Gastrocnemius medialis (tissue), 4 donors: Measurements from ENCODE around the gene RNF167. TPM values are rescaled to one million over a fixed set of nuclear protein-coding genes. Genes with fewer than 3 reads are reported as not detected.

Experiments used
- ATAC-seq, 2 donors: fragments of 150-250 bp; one replicate each; pipeline ENCODE4 v1.9.1; 2016
- DNase-seq, 2 donors: peaks; one replicate each; pipeline ENCODE4 v3.0.0-alpha.2; 2019
- H3K27ac ChIP-seq, 4 donors: fragments of 200-600 bp; sonication (generic); 1 replicate in 1 of 4; 2 replicates in 3 of 4; pipeline ENCODE4 v1.5.1; 2016 to 2018; ENCODE audit warnings: mild to moderate bottlenecking in 2 of 4, moderate library complexity in 1 of 4
- H3K27me3 ChIP-seq, 3 donors: fragments of 200-600 bp; sonication (generic) in 2 of 3; 1 replicate in 1 of 3; 2 replicates in 2 of 3; pipeline versions ENCODE4 v1.5.1 to v1.6.0; 2016 to 2019; ENCODE audit warnings: mild to moderate bottlenecking in 1 of 3, moderate library complexity in 1 of 3
- H3K36me3 ChIP-seq, 2 donors: fragments of 200-600 bp; sonication (generic) in 1 of 2; one replicate each; pipeline ENCODE4 v1.5.1; 2017 to 2018
- H3K4me1 ChIP-seq, 2 donors: fragments of 200-600 bp; sonication (generic) in 1 of 2; one replicate each; pipeline ENCODE4 v1.5.1; 2016 to 2017; ENCODE audit warnings: mild to moderate bottlenecking in 2 of 2
- H3K4me3 ChIP-seq, 4 donors: fragments of 200-600 bp; sonication (generic) in 3 of 4; 1 replicate in 1 of 4; 2 replicates in 3 of 4; pipeline ENCODE4 v1.5.1; 2016 to 2019; ENCODE audit warnings: mild to moderate bottlenecking in 2 of 4
- H3K9me3 ChIP-seq, 3 donors: fragments of 200-600 bp; sonication (generic) in 2 of 3; 1 replicate in 1 of 3; 2 replicates in 2 of 3; pipeline ENCODE4 v1.5.1; 2016 to 2019
- POLR2A ChIP-seq, 2 donors: fragments of 450-650 bp; IDR thresholded peaks; one replicate each; pipeline ENCODE4 v1.6.1; 2017; ENCODE audit warnings: antibody characterized with exemption in 2 of 2, mild to moderate bottlenecking in 2 of 2, moderate library complexity in 2 of 2
- in situ Hi-C, 4 donors: fragments of 200-750 bp; cut with MboI; loops; one replicate each; pipeline versions ENCODE4 v1.15.0 to v1.8.0; 2017; ENCODE audit warnings: low sequenced_read_pairs in 4 of 4
- intact Hi-C: fragments of 100-400 bp; cut with DNase I; formaldehyde crosslinking; loops from one replicate; pipeline ENCODE4 v1.15.1; 2023; ENCODE audit warnings: low total_unique reads
- total RNA-seq, 4 donors: library from RNA; depleted of rRNA; stranded (reverse); fragments of >200 nt; gene quantifications; one replicate each; pipeline versions ENCODE4 v1.1.0 to v1.2.3, GENCODE V29; 2016
- TF ChIP-seq, protein P1 (sequence below), 5 experiments: fragments of 450-650 bp in 3 of 5; fragments of 200-600 bp in 2 of 5; sonication (generic) in 2 of 5; IDR thresholded peaks in 4 of 5; conservative IDR thresholded peaks in 1 of 5; 1 replicate in 4 of 5; 2 replicates in 1 of 5; pipeline ENCODE4 v1.5.1; 2016 to 2019; ENCODE audit warnings: antibody characterized with exemption in 5 of 5, mild to moderate bottlenecking in 3 of 5, moderate library complexity in 3 of 5

The RNF167 gene
- total RNA-seq, 4 donors from 2014 or later = 51.2 to 99.5 (median 75.2) TPM

DNA sequence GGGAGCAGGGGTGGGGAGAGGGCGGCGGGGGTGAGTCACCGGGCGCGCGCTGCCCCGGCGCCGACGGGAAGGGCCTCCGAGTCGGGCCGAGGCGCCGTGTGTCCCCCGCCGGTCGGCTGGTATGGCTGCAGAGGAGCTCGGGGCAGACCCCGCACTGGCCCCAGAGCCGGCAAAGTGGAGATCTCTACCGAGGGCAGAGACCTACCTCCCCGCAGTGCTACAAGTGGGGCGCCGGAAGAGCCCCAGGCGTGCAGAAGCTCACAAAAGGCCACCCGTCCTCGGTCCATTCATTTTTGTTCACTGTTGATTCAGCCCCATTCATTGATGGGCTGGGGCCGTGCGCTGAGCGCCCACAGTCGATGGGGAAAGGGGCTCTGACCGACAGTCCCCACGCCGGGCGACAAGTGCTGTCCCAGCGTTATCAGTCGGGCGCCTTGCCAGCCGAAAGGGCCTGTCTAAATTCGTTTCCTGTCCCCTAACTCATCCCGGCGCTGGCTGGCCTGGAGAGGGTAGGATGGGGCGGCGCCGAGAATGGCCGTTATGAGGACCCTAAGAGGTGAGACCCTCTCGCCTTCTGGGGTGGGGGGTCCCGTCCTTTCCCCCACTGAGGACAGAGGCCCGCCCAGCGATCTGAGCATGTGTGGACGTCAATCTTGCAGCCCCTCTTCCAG is 10.1 kb downstream of the RNF167 start:
- Histone ChIP-seq H3K27me3 (no peaks in the 10 kb centered on the region), H3K36me3 (peaks cover 0 to 17% of the 10 kb centered on the region in 2 donors), H3K4me1 (peaks cover 61 to 65% of the 10 kb centered on the region in 2 donors), H3K4me3 (peak overlapping the region; percentile 85 to 99 (median 96)), H3K27ac (peak overlapping the region; percentile 96 to 100 (median 98)), H3K9me3 (no peaks in the 10 kb centered on the region)
- DNase-seq (peak in 1 of 2 donors; percentile 71), ATAC-seq (peak in 1 of 2 donors; percentile 12)
- in situ Hi-C loops (no loop called here), intact Hi-C loops (loop anchor here (5.0 kb wide), 1 partner anchor 1033 kb away; the partner anchor contains the start of gene P2RX1)
- TF ChIP-seq, protein P1, sequence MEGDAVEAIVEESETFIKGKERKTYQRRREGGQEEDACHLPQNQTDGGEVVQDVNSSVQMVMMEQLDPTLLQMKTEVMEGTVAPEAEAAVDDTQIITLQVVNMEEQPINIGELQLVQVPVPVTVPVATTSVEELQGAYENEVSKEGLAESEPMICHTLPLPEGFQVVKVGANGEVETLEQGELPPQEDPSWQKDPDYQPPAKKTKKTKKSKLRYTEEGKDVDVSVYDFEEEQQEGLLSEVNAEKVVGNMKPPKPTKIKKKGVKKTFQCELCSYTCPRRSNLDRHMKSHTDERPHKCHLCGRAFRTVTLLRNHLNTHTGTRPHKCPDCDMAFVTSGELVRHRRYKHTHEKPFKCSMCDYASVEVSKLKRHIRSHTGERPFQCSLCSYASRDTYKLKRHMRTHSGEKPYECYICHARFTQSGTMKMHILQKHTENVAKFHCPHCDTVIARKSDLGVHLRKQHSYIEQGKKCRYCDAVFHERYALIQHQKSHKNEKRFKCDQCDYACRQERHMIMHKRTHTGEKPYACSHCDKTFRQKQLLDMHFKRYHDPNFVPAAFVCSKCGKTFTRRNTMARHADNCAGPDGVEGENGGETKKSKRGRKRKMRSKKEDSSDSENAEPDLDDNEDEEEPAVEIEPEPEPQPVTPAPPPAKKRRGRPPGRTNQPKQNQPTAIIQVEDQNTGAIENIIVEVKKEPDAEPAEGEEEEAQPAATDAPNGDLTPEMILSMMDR (IDR thresholded peaks at IDR 0.05 in 4 of 5, conservative IDR thresholded peaks at IDR 0.05 in 1 of 5) = no peak
- TF ChIP-seq POLR2A (IDR thresholded peaks at IDR 0.05) = peak; percentile 69 to 72

- Histone ChIP-seq H3K27me3 (no peaks in the 10 kb centered on the region), H3K36me3 (peaks cover 0 to 17% of the 10 kb centered on the region in 2 donors), H3K9me3 (no peaks in the 10 kb centered on the region), H3K4me1 (peaks cover 55 to 65% of the 10 kb centered on the region in 2 donors), H3K27ac (peak within 1 kb of the TSS; percentile 96 to 100 (median 98)), H3K4me3 (peak within 1 kb of the TSS; percentile 85 to 99 (median 96))
- TF ChIP-seq, protein P1 (IDR thresholded peaks at IDR 0.05 in 4 of 5, conservative IDR thresholded peaks at IDR 0.05 in 1 of 5) = no peak
- peak in 1 of 2 donors; percentile 58 for TF ChIP-seq POLR2A (IDR thresholded peaks at IDR 0.05)
- in situ Hi-C loops = no loop called here
- intact Hi-C loops = loop anchor here (5.0 kb wide), 1 partner anchor 1033 kb away; the partner anchor contains the start of gene P2RX1
- DNase-seq (peak in 1 of 2 donors; percentile 81), ATAC-seq (peak in 1 of 2 donors; percentile 18)
Measured at GRCh38 chr17:4950746-4951204, 10.7 kb downstream of the RNF167 start, which contains the start of gene ENO3. ENO3 (plus strand) TSS chr17:4951119; CDS start chr17:4951830, 711 bp downstream.

DNA sequence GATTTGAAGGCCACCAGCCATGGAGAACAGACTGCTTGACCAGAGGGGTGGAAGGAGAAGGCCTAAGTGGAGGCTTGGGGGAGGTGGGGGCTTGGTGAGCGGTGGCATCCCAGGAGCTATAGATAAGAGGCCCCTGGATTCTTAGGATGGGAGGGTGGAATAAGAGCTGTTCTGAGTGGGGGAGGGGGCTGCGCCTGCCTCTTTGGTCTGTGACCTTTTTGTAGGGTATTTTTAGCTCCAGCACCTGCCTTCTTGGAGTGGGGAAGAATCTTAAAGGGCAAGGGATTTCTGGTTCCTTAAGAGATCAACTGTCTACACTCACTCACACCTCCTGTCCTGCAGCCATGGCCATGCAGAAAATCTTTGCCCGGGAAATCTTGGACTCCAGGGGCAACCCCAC is 11.4 kb downstream of the RNF167 start:
- peak overlapping the region; percentile 85 to 99 (median 96) for H3K4me3 ChIP-seq
- H3K36me3 ChIP-seq = peaks cover 0 to 13% of the 10 kb centered on the region in 2 donors
- H3K27me3 ChIP-seq = no peaks in the 10 kb centered on the region
- peak; percentile 36 to 44 for TF ChIP-seq POLR2A (IDR thresholded peaks at IDR 0.05)
- TF ChIP-seq, protein P1 (IDR thresholded peaks at IDR 0.05 in 4 of 5, conservative IDR thresholded peaks at IDR 0.05 in 1 of 5) = no peak
- peak overlapping the region; percentile 96 to 100 (median 98) for H3K27ac ChIP-seq
- in situ Hi-C loops = no loop called here
- peak; percentile 45 to 59 for ATAC-seq
- intact Hi-C loops = loop anchor here (5.0 kb wide), 1 partner anchor 1034 kb away; the partner anchor contains the start of gene P2RX1
- H3K4me1 ChIP-seq = peaks cover 48 to 64% of the 10 kb centered on the region in 2 donors
- no peaks in the 10 kb centered on the region for H3K9me3 ChIP-seq
- peak; percentile 68 to 92 for DNase-seq

GRCh38 chr17:4953451-4953961 is 13.4 kb downstream of the RNF167 start:
- TF ChIP-seq, protein P1 (IDR thresholded peaks at IDR 0.05 in 4 of 5, conservative IDR thresholded peaks at IDR 0.05 in 1 of 5) = no peak
- in situ Hi-C loops = no loop called here
- ATAC-seq (no peak), DNase-seq (no peak)
- peak overlapping the region; percentile 96 to 100 (median 98) for H3K27ac ChIP-seq
- no peaks in the 10 kb centered on the region for H3K9me3 ChIP-seq
- H3K4me3 ChIP-seq = peak overlapping the region in 2 of 4 donors; percentile 96 to 99
- intact Hi-C loops = loop anchor here (5.0 kb wide), 1 partner anchor 1036 kb away; the partner anchor contains the start of gene P2RX1
- H3K36me3 ChIP-seq = peaks cover 0 to 8% of the 10 kb centered on the region in 2 donors
- H3K27me3 ChIP-seq = no peaks in the 10 kb centered on the region
- peaks cover 48 to 63% of the 10 kb centered on the region in 2 donors for H3K4me1 ChIP-seq
